GM21529 (cell line): ENCODE measurements around the gene FBP1.

ENCODE experiments used
- ATAC-seq: cut with Tn5 transposase; IDR thresholded peaks from one replicate; pipeline ENCODE4 v1.9.1; 2021; ENCODE audit not compliant: unreplicated experiment

Gene FBP1

GRCh38 chr9:94657021-94657725, 17.9 kb upstream of the FBP1 start:
- ATAC-seq: no peak

GRCh38 chr9:94656200-94656599, 16.9 kb upstream of the FBP1 start:
- peak; percentile 99 for ATAC-seq

- ATAC-seq: peak; percentile 30
Observed at GRCh38 chr9:94655739-94656138, 16.4 kb upstream of the FBP1 start.

GRCh38 chr9:94654165-94654894, 15.0 kb upstream of the FBP1 start:
- no peak for ATAC-seq

GRCh38 chr9:94650949-94651348, 11.6 kb upstream of the FBP1 start:
- ATAC-seq: no peak

GRCh38 chr9:94649100-94649819, 9.9 kb upstream of the FBP1 start:
- no peak for ATAC-seq

GRCh38 chr9:94648185-94648584, 8.9 kb upstream of the FBP1 start:
- ATAC-seq: no peak

GRCh38 chr9:94645901-94646300, 6.6 kb upstream of the FBP1 start:
- no peak for ATAC-seq

- ATAC-seq: no peak
Observed at GRCh38 chr9:94644543-94644942, 5.2 kb upstream of the FBP1 start.

GRCh38 chr9:94643741-94644140, 4.4 kb upstream of the FBP1 start:
- no peak for ATAC-seq

GRCh38 chr9:94643176-94643575, 3.9 kb upstream of the FBP1 start:
- no peak for ATAC-seq

GRCh38 chr9:94642501-94642900, 3.2 kb upstream of the FBP1 start:
- ATAC-seq: no peak

GRCh38 chr9:94639999-94640376, 670 bp upstream of the FBP1 start:
- no peak for ATAC-seq

- ATAC-seq: no peak
Observed at GRCh38 chr9:94638335-94639060, 820 bp downstream of the FBP1 start.

GRCh38 chr9:94632737-94633136, 6.6 kb downstream of the FBP1 start:
- no peak for ATAC-seq

GRCh38 chr9:94631599-94631998, 7.7 kb downstream of the FBP1 start:
- ATAC-seq: no peak

GRCh38 chr9:94630833-94631232, 8.5 kb downstream of the FBP1 start:
- ATAC-seq: no peak

GRCh38 chr9:94630281-94630680, 9.0 kb downstream of the FBP1 start:
- no peak for ATAC-seq

GRCh38 chr9:94627287-94627686, 12.0 kb downstream of the FBP1 start:
- ATAC-seq: no peak

- no peak for ATAC-seq
Observed at GRCh38 chr9:94625835-94626234, 13.5 kb downstream of the FBP1 start.

GRCh38 chr9:94624629-94625028, 14.7 kb downstream of the FBP1 start:
- no peak for ATAC-seq
